GM23248 (cell line): ENCODE results near the gene PREB.

Experiments
- EZH2 ChIP-seq: fragments of 200-600 bp; sonication (generic); IDR thresholded peaks from 2 replicates; pipeline ENCODE4 v1.6.1; 2018; ENCODE audit warnings: antibody characterized with exemption, mild to moderate bottlenecking; ENCODE audit not compliant: insufficient read depth, poor library complexity, severe bottlenecking
- EZH2phosphoT487 ChIP-seq: fragments of 200-600 bp; sonication (generic); IDR thresholded peaks from 2 replicates; pipeline ENCODE4 v1.6.1; 2018; ENCODE audit warnings: antibody characterized with exemption, moderate library complexity, mild to moderate bottlenecking, low read depth; ENCODE audit not compliant: insufficient read depth

GRCh38 chr2:27083410-27084296 is 50.8 kb downstream of the PREB start:
- no peak for TF ChIP-seq EZH2phosphoT487
- no peak for TF ChIP-seq EZH2
